Kidney epithelial cell (primary cell): ENCODE data around the gene ATXN10. TPM values are rescaled to one million over a fixed set of nuclear protein-coding genes. Genes with fewer than 3 reads are reported as not detected.

ENCODE experiments used
- DNase-seq: peaks from one replicate; pipeline ENCODE4 v3.0.0-alpha.2; 2010; ENCODE audit warnings: low read depth
- H3K27me3 ChIP-seq: 2 replicates; pipeline ENCODE4 v1.6.0; 2011; ENCODE audit warnings: low read length; ENCODE audit not compliant: control insufficient read depth, insufficient read depth
- H3K36me3 ChIP-seq: 2 replicates; pipeline ENCODE4 v1.5.1; 2011; ENCODE audit warnings: low read length; ENCODE audit not compliant: control insufficient read depth, insufficient read depth
- H3K4me3 ChIP-seq: 2 replicates; pipeline ENCODE4 v1.5.1; 2011; ENCODE audit warnings: low read depth, mild to moderate bottlenecking, control low read depth, low read length
- total RNA-seq: library from RNA; depleted of rRNA; stranded (reverse); fragments of >200 nt; gene quantifications from 2 replicates; pipeline ENCODE4 v1.2.3, GENCODE V29; 2015
- TF ChIP-seq, protein P1 (sequence below): IDR thresholded peaks from 2 replicates; pipeline ENCODE4 v1.5.1; 2011; ENCODE audit warnings: mild to moderate bottlenecking, moderate library complexity, low read length, control low read depth, inconsistent platforms; ENCODE audit not compliant: insufficient read depth, poor library complexity, severe bottlenecking

The ATXN10 gene
- total RNA-seq, 1 donor from 2014 or later, result 127 TPM

- Histone ChIP-seq H3K36me3 (no peaks in the 10 kb centered on the region), H3K4me3 (no peak overlapping the region), H3K27me3 (peaks cover 58% of the 10 kb centered on the region)
- TF ChIP-seq, protein P1, sequence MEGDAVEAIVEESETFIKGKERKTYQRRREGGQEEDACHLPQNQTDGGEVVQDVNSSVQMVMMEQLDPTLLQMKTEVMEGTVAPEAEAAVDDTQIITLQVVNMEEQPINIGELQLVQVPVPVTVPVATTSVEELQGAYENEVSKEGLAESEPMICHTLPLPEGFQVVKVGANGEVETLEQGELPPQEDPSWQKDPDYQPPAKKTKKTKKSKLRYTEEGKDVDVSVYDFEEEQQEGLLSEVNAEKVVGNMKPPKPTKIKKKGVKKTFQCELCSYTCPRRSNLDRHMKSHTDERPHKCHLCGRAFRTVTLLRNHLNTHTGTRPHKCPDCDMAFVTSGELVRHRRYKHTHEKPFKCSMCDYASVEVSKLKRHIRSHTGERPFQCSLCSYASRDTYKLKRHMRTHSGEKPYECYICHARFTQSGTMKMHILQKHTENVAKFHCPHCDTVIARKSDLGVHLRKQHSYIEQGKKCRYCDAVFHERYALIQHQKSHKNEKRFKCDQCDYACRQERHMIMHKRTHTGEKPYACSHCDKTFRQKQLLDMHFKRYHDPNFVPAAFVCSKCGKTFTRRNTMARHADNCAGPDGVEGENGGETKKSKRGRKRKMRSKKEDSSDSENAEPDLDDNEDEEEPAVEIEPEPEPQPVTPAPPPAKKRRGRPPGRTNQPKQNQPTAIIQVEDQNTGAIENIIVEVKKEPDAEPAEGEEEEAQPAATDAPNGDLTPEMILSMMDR, result no peak
- DNase-seq, result no peak
Observed at GRCh38 chr22:45878901-45879551, 207.4 kb downstream of the ATXN10 start.

DNA sequence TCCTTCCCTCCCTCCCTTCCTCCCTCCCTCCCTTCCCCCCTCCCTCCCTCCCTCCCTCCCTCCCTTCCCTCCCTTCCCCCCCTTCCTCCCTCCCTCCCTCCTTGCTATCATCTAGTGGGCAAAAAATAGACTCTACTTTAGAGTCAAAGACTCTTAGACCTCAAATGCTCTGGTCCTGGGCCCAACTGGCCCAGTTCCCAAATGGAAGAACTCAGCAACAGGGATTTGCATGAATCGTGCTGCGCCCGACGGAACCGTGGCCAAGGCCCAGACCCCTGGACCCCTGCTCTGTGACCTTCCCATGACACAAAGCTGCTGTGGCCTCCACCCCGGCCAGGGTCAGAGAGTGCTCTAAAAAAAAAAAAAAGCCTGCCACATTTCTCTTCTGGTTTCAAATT is 207.9 kb downstream of the ATXN10 start:
- Histone ChIP-seq H3K36me3 (no peaks in the 10 kb centered on the region), H3K27me3 (peaks cover 58% of the 10 kb centered on the region), H3K4me3 (no peak overlapping the region)
- TF ChIP-seq, protein P1, result no peak
- no peak for DNase-seq

- TF ChIP-seq, protein P1, result no peak
- no peak for DNase-seq
- Histone ChIP-seq H3K36me3 (no peaks in the 10 kb centered on the region), H3K4me3 (no peak overlapping the region), H3K27me3 (peaks cover 58% of the 10 kb centered on the region)
Observed at GRCh38 chr22:45880091-45880715, 208.6 kb downstream of the ATXN10 start.

- Histone ChIP-seq H3K36me3 (no peaks in the 10 kb centered on the region), H3K4me3 (no peak overlapping the region), H3K27me3 (peaks cover 60% of the 10 kb centered on the region)
- no peak for DNase-seq
- TF ChIP-seq, protein P1, result no peak
Observed at GRCh38 chr22:45880716-45881523, 209.3 kb downstream of the ATXN10 start.

DNA sequence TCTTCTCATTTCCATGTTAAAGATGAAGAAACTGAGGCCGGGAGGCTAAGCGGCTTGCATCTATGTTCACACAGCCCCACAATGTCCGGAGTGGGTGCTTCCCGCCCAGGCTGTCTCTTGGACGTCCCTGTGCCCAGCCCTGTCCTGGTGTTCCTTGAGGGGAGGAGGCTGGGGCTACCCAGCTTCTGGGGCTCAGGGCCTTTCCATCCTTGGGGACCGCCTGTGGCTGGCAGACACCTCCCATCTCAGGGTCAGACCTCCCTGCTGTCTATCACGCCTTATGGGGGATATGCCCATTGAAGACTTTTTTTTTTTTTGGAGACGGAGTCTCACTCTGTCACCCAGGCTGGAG is 209.9 kb downstream of the ATXN10 start:
- TF ChIP-seq, protein P1, result no peak
- Histone ChIP-seq H3K36me3 (no peaks in the 10 kb centered on the region), H3K27me3 (peaks cover 56% of the 10 kb centered on the region)

More for the DNA sequence above, 209.9 kb downstream of the ATXN10 start:
- DNase-seq, result no peak
- H3K4me3 ChIP-seq, result no peak overlapping the region
